ENCODE measurements around the gene RNF166.

- TF ChIP-seq REST (IDR thresholded peaks at IDR 0.05; ENCODE audit: insufficient read depth in 1 of 2, low read depth in 2 of 2, low read length in 2 of 2) (no peak), POLR2AphosphoS5 (IDR thresholded peaks at IDR 0.05; ENCODE audit: low read depth, low read length) (no peak), SIN3A (IDR thresholded peaks at IDR 0.05; ENCODE audit: borderline replicate concordance, insufficient read depth, low read length) (no peak), TAF1 (IDR thresholded peaks at IDR 0.05; ENCODE audit: borderline replicate concordance, insufficient read depth, low read length) (no peak), FOXP2 (optimal IDR thresholded peaks at IDR 0.05; ENCODE audit: borderline replicate concordance, extremely low read depth, extremely low read length, insufficient read depth) (no peak)
Measured at GRCh38 chr16:88750854-88751253, 44.6 kb upstream of the RNF166 start.

Data from PFSK-1 (cell line).